HepG2 (cell line): ENCODE data around the gene COQ5. TPM values are rescaled to one million over a fixed set of nuclear protein-coding genes. Genes with fewer than 3 reads are reported as not detected.

ENCODE experiments used
- DPF2 ChIP-seq: sonication (generic); formaldehyde crosslinking; IDR thresholded peaks from 2 replicates; pipeline ENCODE4 v1.4.0; 2020; ENCODE audit warnings: mild to moderate bottlenecking, low read depth, missing genetic modification reagents, borderline replicate concordance
- DR1 ChIP-seq: sonication (generic); formaldehyde crosslinking; IDR thresholded peaks from 2 replicates; pipeline ENCODE4 v1.8.0; 2021; ENCODE audit warnings: mild to moderate bottlenecking, missing genetic modification reagents, inconsistent platforms
- FOXA3 ChIP-seq: IDR thresholded peaks from 2 replicates; pipeline ENCODE4 v1.6.1; 2016; ENCODE audit warnings: missing genetic modification reagents, missing compliant biosample characterization
- FOXP1 ChIP-seq, 2 experiments: fragments of 450-650 bp in 1 of 2; IDR thresholded peaks; 2 replicates each; pipeline ENCODE4 v1.6.1; 2017 to 2018; ENCODE audit warnings: antibody characterized with exemption in 1 of 2
- JDP2 ChIP-seq: sonication (generic); formaldehyde crosslinking; IDR thresholded peaks from 2 replicates; pipeline ENCODE4 v1.8.1; 2022; ENCODE audit warnings: missing genetic modification reagents, borderline replicate concordance
- PPARG ChIP-seq: conservative IDR thresholded peaks from 2 replicates; pipeline ENCODE4 v1.6.1; 2016; ENCODE audit warnings: missing biosample characterization, missing genetic modification reagents
- SALL1 ChIP-seq: sonication (generic); formaldehyde crosslinking; IDR thresholded peaks from 2 replicates; pipeline ENCODE4 v1.8.0; 2022; ENCODE audit warnings: mild to moderate bottlenecking, missing genetic modification reagents
- SMYD3 ChIP-seq: sonication (generic); formaldehyde crosslinking; IDR thresholded peaks from 2 replicates; pipeline ENCODE4 v1.8.1; 2023; ENCODE audit warnings: mild to moderate bottlenecking, missing genetic modification reagents
- XBP1 ChIP-seq: sonication (generic); formaldehyde crosslinking; IDR thresholded peaks from 2 replicates; pipeline ENCODE4 v1.5.0; 2020; ENCODE audit warnings: missing genetic modification reagents
- ZBTB8A ChIP-seq: sonication (generic); formaldehyde crosslinking; IDR thresholded peaks from 2 replicates; pipeline ENCODE4 v1.4.0; 2020; ENCODE audit warnings: mild to moderate bottlenecking, low read depth, missing genetic modification reagents, borderline replicate concordance
- ZFP37 ChIP-seq: sonication (generic); formaldehyde crosslinking; IDR thresholded peaks from 2 replicates; pipeline ENCODE4 v1.4.0; 2020; ENCODE audit warnings: missing genetic modification reagents, borderline replicate concordance
- ZFP82 ChIP-seq: sonication (generic); formaldehyde crosslinking; IDR thresholded peaks from 2 replicates; pipeline ENCODE4 v1.5.1; 2020; ENCODE audit warnings: mild to moderate bottlenecking, missing genetic modification reagents, borderline replicate concordance
- ZIK1 ChIP-seq: sonication (generic); formaldehyde crosslinking; IDR thresholded peaks from 2 replicates; pipeline ENCODE4 v1.5.0; 2020; ENCODE audit warnings: mild to moderate bottlenecking, low read depth, missing genetic modification reagents, borderline replicate concordance
- ZNF546 ChIP-seq: sonication (generic); formaldehyde crosslinking; conservative IDR thresholded peaks from 2 replicates; pipeline ENCODE4 v1.8.1; 2023; ENCODE audit warnings: mild to moderate bottlenecking, missing genetic modification reagents
- ZNF605 ChIP-seq: sonication (generic); formaldehyde crosslinking; IDR thresholded peaks from 2 replicates; pipeline ENCODE4 v1.8.0; 2022; ENCODE audit warnings: mild to moderate bottlenecking, missing genetic modification reagents
- ZNF850 ChIP-seq: sonication (generic); formaldehyde crosslinking; conservative IDR thresholded peaks from 2 replicates; pipeline ENCODE4 v1.9.0; 2021; ENCODE audit warnings: mild to moderate bottlenecking, missing genetic modification reagents
- polyA plus RNA-seq, 8 experiments: library from polyadenylated mRNA; depleted of rRNA in 3 of 8; stranded (reverse) in 7 of 8; unstranded in 1 of 8; fragments of >200 nt; fragmentation: Illumina TruSeq in 4 of 8; extraction: Trizol in 4 of 8; gene quantifications; 2 replicates each; pipeline versions ENCODE4 v1.2.1 to v1.2.3, GENCODE V29; 2011 to 2016; ENCODE audit warnings: low read depth in 4 of 8, missing spikeins in 1 of 8, mixed read lengths in 1 of 8; ENCODE audit not compliant: insufficient read depth in 1 of 8
- total RNA-seq, 5 experiments: library from RNA; depleted of rRNA; stranded (reverse); fragments of >200 nt; fragmentation: Illumina TruSeq; extraction: Trizol; gene quantifications; 2 replicates each; pipeline ENCODE4 v1.2.3, GENCODE V29; 2016; ENCODE audit warnings: low read depth in 1 of 5
- TF ChIP-seq, protein P1 (sequence below): sonication (generic); formaldehyde crosslinking; IDR thresholded peaks from 2 replicates; pipeline ENCODE4 v1.4.0; 2020; ENCODE audit warnings: missing genetic modification reagents
- TF ChIP-seq, protein P2 (sequence below): sonication (generic); formaldehyde crosslinking; IDR thresholded peaks from 2 replicates; pipeline ENCODE4 v1.4.0; 2020; ENCODE audit warnings: missing genetic modification reagents
- TF ChIP-seq, protein P3 (sequence below): sonication (generic); formaldehyde crosslinking; IDR thresholded peaks from 2 replicates; pipeline ENCODE4 v1.4.0; 2020; ENCODE audit warnings: mild to moderate bottlenecking, missing genetic modification reagents
- TF ChIP-seq, protein P4 (sequence below), 2 experiments: fragments of 450-650 bp in 1 of 2; sonication (generic) in 1 of 2; formaldehyde crosslinking; IDR thresholded peaks; 2 replicates each; pipeline versions ENCODE4 v1.5.0 to v1.8.0; 2020 to 2022; ENCODE audit warnings: mild to moderate bottlenecking in 1 of 2, missing genetic modification reagents in 1 of 2

The COQ5 gene
- total and polyA plus RNA-seq, 2 of the 13 experiments (the other 11 are each of a cell fraction or from before 2014, with no cell fraction given): 36.4 to 41.5 TPM

DNA sequence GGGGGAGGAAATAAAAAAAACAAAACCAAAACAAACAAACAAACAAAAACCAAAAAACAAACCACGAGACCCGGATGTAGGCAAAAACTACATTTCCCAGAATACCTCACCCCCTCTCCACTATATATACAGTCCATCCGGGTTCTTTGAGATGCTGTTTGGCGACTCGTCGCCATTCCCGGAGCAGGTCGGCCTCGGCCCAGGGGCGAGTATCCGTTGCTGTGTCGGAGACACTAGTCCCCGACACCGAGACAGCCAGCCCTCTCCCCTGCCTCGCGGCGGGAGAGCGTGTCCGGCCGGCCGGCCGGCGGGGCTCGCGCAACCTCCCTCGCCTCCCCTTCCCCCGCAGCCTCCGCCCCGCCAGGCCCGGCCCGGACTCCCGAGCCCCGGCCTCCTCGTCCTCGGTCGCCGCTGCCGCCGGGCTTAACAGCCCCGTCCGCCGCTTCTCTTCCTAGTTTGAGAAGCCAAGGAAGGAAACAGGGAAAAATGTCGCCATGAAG is 5.3 kb upstream of the COQ5 start, which contains the start of gene RNF10 (continued):
- TF ChIP-seq, protein P1, sequence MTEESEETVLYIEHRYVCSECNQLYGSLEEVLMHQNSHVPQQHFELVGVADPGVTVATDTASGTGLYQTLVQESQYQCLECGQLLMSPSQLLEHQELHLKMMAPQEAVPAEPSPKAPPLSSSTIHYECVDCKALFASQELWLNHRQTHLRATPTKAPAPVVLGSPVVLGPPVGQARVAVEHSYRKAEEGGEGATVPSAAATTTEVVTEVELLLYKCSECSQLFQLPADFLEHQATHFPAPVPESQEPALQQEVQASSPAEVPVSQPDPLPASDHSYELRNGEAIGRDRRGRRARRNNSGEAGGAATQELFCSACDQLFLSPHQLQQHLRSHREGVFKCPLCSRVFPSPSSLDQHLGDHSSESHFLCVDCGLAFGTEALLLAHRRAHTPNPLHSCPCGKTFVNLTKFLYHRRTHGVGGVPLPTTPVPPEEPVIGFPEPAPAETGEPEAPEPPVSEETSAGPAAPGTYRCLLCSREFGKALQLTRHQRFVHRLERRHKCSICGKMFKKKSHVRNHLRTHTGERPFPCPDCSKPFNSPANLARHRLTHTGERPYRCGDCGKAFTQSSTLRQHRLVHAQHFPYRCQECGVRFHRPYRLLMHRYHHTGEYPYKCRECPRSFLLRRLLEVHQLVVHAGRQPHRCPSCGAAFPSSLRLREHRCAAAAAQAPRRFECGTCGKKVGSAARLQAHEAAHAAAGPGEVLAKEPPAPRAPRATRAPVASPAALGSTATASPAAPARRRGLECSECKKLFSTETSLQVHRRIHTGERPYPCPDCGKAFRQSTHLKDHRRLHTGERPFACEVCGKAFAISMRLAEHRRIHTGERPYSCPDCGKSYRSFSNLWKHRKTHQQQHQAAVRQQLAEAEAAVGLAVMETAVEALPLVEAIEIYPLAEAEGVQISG (CRISPR knock-in tag): peak; percentile 63
- TF ChIP-seq FOXP1 (IDR thresholded peaks at IDR 0.05): no peak; the same call in 1 of the 2 replicates
- TF ChIP-seq FOXP1 (CRISPR knock-in tag; IDR thresholded peaks at IDR 0.05): peak; percentile 66; the same call in 1 of the 2 replicates
- peak; percentile 73; the same call in 1 of the 2 replicates for TF ChIP-seq DR1
- TF ChIP-seq, protein P2, sequence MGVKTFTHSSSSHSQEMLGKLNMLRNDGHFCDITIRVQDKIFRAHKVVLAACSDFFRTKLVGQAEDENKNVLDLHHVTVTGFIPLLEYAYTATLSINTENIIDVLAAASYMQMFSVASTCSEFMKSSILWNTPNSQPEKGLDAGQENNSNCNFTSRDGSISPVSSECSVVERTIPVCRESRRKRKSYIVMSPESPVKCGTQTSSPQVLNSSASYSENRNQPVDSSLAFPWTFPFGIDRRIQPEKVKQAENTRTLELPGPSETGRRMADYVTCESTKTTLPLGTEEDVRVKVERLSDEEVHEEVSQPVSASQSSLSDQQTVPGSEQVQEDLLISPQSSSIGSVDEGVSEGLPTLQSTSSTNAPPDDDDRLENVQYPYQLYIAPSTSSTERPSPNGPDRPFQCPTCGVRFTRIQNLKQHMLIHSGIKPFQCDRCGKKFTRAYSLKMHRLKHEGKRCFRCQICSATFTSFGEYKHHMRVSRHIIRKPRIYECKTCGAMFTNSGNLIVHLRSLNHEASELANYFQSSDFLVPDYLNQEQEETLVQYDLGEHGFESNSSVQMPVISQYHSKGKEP (CRISPR knock-in tag): no peak
- 0 out of 2 replicates have a peak, but pooled peaks have one; percentile 16 for TF ChIP-seq SALL1 (CRISPR knock-in tag)
- TF ChIP-seq, protein P3, sequence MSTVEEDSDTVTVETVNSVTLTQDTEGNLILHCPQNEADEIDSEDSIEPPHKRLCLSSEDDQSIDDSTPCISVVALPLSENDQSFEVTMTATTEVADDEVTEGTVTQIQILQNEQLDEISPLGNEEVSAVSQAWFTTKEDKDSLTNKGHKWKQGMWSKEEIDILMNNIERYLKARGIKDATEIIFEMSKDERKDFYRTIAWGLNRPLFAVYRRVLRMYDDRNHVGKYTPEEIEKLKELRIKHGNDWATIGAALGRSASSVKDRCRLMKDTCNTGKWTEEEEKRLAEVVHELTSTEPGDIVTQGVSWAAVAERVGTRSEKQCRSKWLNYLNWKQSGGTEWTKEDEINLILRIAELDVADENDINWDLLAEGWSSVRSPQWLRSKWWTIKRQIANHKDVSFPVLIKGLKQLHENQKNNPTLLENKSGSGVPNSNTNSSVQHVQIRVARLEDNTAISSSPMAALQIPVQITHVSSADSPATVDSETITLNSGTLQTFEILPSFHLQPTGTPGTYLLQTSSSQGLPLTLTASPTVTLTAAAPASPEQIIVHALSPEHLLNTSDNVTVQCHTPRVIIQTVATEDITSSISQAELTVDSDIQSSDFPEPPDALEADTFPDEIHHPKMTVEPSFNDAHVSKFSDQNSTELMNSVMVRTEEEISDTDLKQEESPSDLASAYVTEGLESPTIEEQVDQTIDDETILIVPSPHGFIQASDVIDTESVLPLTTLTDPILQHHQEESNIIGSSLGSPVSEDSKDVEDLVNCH (CRISPR knock-in tag): peak; percentile 99; the same call in 1 of the 2 replicates
- 0 out of 2 replicates have a peak, but pooled peaks have one; percentile 42 for TF ChIP-seq XBP1
- 0 out of 2 replicates have a peak, but pooled peaks have one; percentile 48 for TF ChIP-seq ZBTB8A
- no peak for TF ChIP-seq PPARG
- no peak for TF ChIP-seq ZFP37
- peak; percentile 70 for TF ChIP-seq ZNF546
- TF ChIP-seq JDP2: no peak
- 0 out of 2 replicates have a peak, but pooled peaks have one; percentile 1 for TF ChIP-seq ZNF605 (CRISPR knock-in tag)
- TF ChIP-seq ZFP82 (CRISPR knock-in tag): peak; percentile 85; the same call in 1 of the 2 replicates
- TF ChIP-seq SMYD3 (CRISPR knock-in tag): no peak
- TF ChIP-seq ZIK1 (CRISPR knock-in tag): 0 out of 2 replicates have a peak, but pooled peaks have one; percentile 17
- TF ChIP-seq ZNF850 (CRISPR knock-in tag): no peak
- TF ChIP-seq, protein P4, sequence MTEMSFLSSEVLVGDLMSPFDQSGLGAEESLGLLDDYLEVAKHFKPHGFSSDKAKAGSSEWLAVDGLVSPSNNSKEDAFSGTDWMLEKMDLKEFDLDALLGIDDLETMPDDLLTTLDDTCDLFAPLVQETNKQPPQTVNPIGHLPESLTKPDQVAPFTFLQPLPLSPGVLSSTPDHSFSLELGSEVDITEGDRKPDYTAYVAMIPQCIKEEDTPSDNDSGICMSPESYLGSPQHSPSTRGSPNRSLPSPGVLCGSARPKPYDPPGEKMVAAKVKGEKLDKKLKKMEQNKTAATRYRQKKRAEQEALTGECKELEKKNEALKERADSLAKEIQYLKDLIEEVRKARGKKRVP (CRISPR knock-in tag; IDR thresholded peaks at IDR 0.05): no peak
- no peak for TF ChIP-seq FOXA3
- TF ChIP-seq DPF2 (CRISPR knock-in tag): no peak
